ENCODE measurements around the gene CCNT1. TPM values are rescaled to one million over a fixed set of nuclear protein-coding genes. Genes with fewer than 3 reads are reported as not detected.

CCNT1 gene
- total and polyA plus RNA-seq, 2 of the 4 experiments (the other 2 are of a cell fraction): 9.0 to 74.0 TPM

DNA sequence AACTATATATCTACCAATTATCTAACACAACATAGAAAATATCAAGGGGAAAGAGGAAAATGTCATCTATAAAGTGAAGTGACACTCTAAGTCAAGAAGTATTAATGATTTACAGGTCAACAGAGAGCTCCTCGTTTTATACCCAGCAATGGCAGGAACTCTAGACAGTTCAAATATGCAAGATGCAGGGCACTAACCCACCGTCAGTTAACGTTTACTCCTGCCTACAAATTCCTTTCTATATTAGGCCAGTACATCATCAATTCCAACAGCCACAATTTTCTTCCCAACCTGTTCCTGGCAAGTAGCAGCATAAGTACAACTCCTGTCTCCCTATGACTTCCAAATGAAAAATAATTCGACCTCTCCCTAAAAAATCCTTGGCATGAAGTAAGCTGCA, 25.5 kb downstream of the CCNT1 start:
- no peak overlapping the region for H3K18ac ChIP-seq (ENCODE audit: low read depth, low read length)
- in situ Hi-C loops (cut with MboI; ENCODE audit: low sequenced_read_pairs) (no loop called here), dilution Hi-C loops (cut with HindIII; ENCODE audit: low sequenced_read_pairs, unreplicated experiment) (no loop called here), intact Hi-C loops (cut with micrococcal nuclease) (no loop called here)
- no peak overlapping the region for H3K9ac ChIP-seq (ENCODE audit: low read depth, low read length)
- no peak overlapping the region for H2BK120ac ChIP-seq (ENCODE audit: low read depth, low read length)
- CTCF ChIA-PET: interaction anchor here (1.1 kb wide), 1 partner anchor 9 kb away, joined by 3 read pairs; no protein-coding TSS in a partner anchor
- no peak overlapping the region for H3K27ac ChIP-seq (ENCODE audit: insufficient read depth, low read length)
- 63% methylated on average over 3 of the region's 4 CpGs; no CpG with 5 or more reads in 1 of the 2 experiments for WGBS, 2 experiments (ENCODE audit: extremely low coverage in 2 of 2, insufficient read length in 1 of 2)
- H2AK5ac ChIP-seq (ENCODE audit: low read depth, low read length): no peak overlapping the region
- H2BK15ac ChIP-seq (ENCODE audit: low read depth, low read length): no peak overlapping the region
- no peak overlapping the region for H3K4me2 ChIP-seq (ENCODE audit: low read depth, low read length)
- no peak overlapping the region for H2AK9ac ChIP-seq (replicated peaks; ENCODE audit: low read depth, low read length, poor library complexity)
- H3K56ac ChIP-seq (ENCODE audit: extremely low read depth, insufficient read depth, low read length): no peak overlapping the region
- H3K4ac ChIP-seq (ENCODE audit: low read depth, low read length): no peak overlapping the region
- no peak overlapping the region for H2BK20ac ChIP-seq (ENCODE audit: low read depth, low read length)
- no peak for DNase-seq
- TF ChIP-seq RAD21 (IDR thresholded peaks at IDR 0.05; ENCODE audit: low read length): no peak
- no peak for TF ChIP-seq MAZ (IDR thresholded peaks at IDR 0.05; ENCODE audit: borderline replicate concordance, low read depth, low read length)
- TF ChIP-seq SMC3 (IDR thresholded peaks at IDR 0.05; ENCODE audit: low read depth, low read length): no peak
- H4K5ac ChIP-seq (ENCODE audit: low read depth, low read length): no peak overlapping the region
- no peak overlapping the region for H3K4me3 ChIP-seq (ENCODE audit: insufficient read depth, low read depth, low read length)
- H3K36me3 ChIP-seq (ENCODE audit: control insufficient read depth, insufficient read depth, low read length): peaks cover 37% of the 10 kb centered on the region
- H3K27me3 ChIP-seq (ENCODE audit: control insufficient read depth, insufficient read depth, low read length): no peaks in the 10 kb centered on the region
- H3K9me3 ChIP-seq (ENCODE audit: control insufficient read depth, insufficient read depth, low read length): no peaks in the 10 kb centered on the region
- H3K9me1 ChIP-seq (ENCODE audit: insufficient read depth, low read length): peaks cover 4% of the 10 kb centered on the region; the same call in 1 of the 2 replicates
- H3K14ac ChIP-seq (replicated peaks; ENCODE audit: low read depth, low read length): no peak overlapping the region
- ATAC-seq (ENCODE audit: low read depth): no peak
- no TSS peak for BruUV-seq (replicated peaks)
- POLR2A ChIA-PET (ENCODE audit: unreplicated experiment): interaction anchor here (1.0 kb wide), 1 partner anchor 8 kb away, joined by 3 read pairs; no protein-coding TSS in a partner anchor
- H4K8ac ChIP-seq (ENCODE audit: low read depth in 2 of 2, low read length in 2 of 2): no peak overlapping the region
- 0 out of 2 replicates have a peak, but pooled peaks cover 2% of the 10 kb centered on the region for H3K4me1 ChIP-seq (ENCODE audit: control insufficient read depth, insufficient read depth, low read length)
- no peak overlapping the region for H2AFZ ChIP-seq (replicated peaks; ENCODE audit: low read length, poor library complexity)
- H3K79me1 ChIP-seq (ENCODE audit: low read depth in 1 of 2, low read length in 2 of 2): peaks cover 28 to 42% of the 10 kb centered on the region in 2 experiments
- no peaks in the 10 kb centered on the region for H4K20me1 ChIP-seq (ENCODE audit: insufficient read depth, low read length)
- no peak overlapping the region for H3K23ac ChIP-seq (ENCODE audit: low read depth, low read length)
- H4K91ac ChIP-seq (ENCODE audit: insufficient read depth, low read depth, low read length): no peak overlapping the region
- H2BK5ac ChIP-seq (ENCODE audit: low read depth, low read length, poor library complexity, severe bottlenecking): no peak overlapping the region
